ENCODE data around the gene CERS2.

The CERS2 gene, protein sequence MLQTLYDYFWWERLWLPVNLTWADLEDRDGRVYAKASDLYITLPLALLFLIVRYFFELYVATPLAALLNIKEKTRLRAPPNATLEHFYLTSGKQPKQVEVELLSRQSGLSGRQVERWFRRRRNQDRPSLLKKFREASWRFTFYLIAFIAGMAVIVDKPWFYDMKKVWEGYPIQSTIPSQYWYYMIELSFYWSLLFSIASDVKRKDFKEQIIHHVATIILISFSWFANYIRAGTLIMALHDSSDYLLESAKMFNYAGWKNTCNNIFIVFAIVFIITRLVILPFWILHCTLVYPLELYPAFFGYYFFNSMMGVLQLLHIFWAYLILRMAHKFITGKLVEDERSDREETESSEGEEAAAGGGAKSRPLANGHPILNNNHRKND

GRCh38 chr1:150974580-150975478 is at the start of gene CERS2:
Gene CERS2, minus strand, starts transcription at chr1:150974835. Its CDS starts 5,745 bp downstream, at chr1:150969090.
- DNase-seq (ENCODE audit: low read depth): no peak

DNA sequence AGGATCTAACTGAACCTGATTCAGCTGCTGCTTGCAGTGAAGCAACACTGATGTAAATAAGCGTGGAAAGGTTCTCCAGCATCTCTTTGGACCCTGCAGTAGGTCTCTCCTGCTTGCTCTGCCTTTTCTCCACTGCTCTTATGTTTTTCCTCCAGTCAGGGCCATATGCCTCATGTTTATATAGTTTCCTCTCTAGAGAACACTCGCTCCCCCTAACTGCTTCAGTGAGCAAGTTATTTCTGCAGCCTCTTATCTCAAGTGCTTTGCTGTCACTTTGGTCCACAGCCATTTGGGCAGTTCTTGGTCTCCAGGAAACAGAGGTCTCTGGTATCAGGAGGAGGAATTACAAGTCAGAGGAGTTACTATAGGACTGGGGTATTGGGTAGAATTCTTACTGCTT is 38.9 kb upstream of the CERS2 start:
- no peak for DNase-seq (ENCODE audit: low read depth)

DNA sequence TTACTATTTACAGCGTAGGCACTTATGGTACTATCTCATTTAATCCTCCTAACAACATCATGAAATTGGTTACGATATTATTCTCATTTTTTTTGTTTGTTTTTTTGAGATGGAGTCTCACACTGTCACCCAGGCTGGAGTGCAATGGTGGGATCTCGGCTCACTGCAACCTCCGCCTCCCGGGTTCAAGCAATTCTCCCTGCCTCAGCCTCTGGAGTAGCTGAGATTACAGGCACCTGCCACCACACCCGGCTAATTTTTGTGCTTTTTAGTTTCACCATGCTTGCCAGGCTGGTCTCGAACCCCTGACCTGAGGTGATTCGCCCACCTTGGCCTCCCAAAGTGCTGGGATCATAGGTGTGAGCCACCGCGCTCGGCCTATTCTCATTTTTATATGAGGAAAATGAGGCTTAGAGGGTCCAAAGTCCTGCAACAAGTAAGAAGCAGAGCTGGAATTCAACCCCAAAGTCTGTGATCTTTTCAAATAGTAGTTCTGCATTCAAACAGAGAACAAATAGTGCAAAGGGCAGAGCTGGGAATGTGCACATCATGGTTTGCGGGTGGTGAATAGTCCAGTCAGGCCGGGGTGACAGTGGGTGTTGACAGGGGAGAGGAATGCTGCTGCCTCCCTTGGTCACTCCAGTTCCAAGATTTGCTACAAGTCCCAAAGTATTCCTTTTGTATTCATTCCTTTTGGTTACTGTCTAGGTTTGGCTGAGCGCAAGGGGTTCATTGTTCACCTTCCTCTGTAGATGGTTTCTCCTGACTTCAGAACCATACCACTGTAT is 38.2 kb upstream of the CERS2 start:
- DNase-seq (ENCODE audit: low read depth): no peak

GRCh38 chr1:151011154-151011850 is 36.7 kb upstream of the CERS2 start:
- DNase-seq (ENCODE audit: low read depth): no peak

- DNase-seq (ENCODE audit: low read depth): no peak
Measured at GRCh38 chr1:151010346-151010726, 35.7 kb upstream of the CERS2 start.

DNA sequence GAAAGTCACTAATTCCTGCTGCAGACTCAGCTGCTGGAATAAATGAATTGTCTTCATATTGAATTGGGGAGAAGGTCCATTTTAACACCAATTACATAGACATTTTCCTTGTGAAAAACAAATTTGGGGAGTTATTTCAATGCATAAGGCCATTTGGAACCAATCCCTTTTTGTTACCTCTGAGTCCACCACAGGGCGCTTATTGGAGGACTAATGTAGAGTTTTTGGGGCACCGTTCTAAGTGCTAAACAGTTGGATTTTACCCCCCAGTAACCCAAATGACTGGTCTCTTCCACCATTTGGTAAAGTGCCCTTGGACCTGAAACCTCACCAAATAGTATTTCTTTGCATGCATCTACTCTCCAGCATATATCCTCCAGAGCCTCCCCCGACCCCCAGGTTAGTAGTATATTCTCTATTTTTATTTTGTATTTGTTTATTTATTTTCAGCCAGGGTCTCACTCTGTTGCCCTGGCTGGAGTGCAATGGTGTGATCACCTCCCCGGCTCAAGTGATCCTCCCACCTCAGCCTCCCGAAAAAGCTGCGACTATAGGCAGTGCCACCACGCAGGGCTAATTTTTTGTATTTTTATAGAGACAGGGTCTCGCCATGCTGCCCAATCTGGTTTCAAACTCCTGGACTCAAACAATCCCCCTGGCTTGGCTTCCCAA is 35.2 kb upstream of the CERS2 start:
- no peak for DNase-seq (ENCODE audit: low read depth)

DNA sequence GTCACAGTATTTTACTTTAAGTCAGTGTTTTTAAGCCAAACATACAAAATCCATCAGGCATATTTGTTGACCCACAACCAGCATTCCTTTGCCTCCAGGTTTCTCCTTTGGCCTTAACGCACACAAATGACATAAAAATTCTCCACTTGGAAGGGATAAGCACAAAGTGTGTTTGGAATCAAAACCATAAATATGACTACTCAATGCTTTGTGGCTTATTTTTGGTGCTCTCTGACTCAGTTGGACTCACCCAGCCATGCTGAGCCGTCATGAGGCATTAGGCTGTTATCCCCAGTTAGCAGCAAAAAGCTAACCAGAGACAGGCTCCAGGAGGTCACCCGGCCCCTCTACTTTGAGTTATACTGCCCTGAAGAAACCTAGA is 34.6 kb upstream of the CERS2 start:
- peak; percentile 33 for DNase-seq (ENCODE audit: low read depth)

- peak; percentile 91 for DNase-seq (ENCODE audit: low read depth)
Measured at GRCh38 chr1:151008244-151009205, 33.9 kb upstream of the CERS2 start, which contains the start of gene PRUNE1. Gene PRUNE1, plus strand, starts transcription at chr1:151008449. Its CDS starts 184 bp downstream, at chr1:151008633.

GRCh38 chr1:151007853-151008243 is 33.2 kb upstream of the CERS2 start:
- DNase-seq (ENCODE audit: low read depth): no peak

DNA sequence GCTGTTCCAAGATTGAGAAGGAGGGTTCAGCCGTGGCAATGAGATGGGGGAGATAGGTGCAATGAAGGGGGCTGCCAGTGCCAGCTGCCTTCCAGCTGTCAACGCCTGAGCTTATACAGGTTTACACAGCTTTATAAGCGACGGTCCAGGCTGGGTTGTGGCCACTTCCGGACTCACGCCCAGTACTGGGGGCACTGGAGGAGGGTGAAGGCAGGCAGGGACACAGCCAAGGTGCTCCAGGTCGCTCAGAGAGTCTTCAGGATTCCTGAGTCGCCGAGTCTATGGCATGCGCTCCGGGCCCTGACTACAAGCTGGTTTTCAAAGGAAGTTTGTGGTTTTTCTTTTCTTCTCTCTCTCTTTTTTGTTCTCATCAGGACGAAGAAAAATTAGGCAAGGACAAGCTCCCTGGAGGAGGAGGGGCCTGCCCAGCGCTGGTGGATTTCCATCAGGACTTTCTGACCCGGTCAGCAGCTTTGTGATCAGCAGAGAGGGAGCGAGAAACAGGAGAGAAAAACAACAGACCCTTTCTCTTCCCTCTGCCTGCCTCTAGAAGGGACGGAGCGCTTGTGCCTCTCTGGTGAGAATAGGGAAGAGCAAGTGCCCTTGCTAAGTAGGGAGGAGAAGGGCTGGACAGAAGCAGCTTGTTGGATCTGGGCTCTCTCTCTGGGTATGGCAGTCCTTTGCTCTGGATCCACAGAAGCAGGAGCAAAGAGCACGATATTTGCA is 31.9 kb upstream of the CERS2 start, which contains the start of gene MINDY1:
Gene MINDY1, minus strand, starts transcription at position 576 of the 726 bp plus-strand sequence. CDS start 4,285 bp downstream, outside the sequence.
- peak; percentile 69 for DNase-seq (ENCODE audit: low read depth)

DNA sequence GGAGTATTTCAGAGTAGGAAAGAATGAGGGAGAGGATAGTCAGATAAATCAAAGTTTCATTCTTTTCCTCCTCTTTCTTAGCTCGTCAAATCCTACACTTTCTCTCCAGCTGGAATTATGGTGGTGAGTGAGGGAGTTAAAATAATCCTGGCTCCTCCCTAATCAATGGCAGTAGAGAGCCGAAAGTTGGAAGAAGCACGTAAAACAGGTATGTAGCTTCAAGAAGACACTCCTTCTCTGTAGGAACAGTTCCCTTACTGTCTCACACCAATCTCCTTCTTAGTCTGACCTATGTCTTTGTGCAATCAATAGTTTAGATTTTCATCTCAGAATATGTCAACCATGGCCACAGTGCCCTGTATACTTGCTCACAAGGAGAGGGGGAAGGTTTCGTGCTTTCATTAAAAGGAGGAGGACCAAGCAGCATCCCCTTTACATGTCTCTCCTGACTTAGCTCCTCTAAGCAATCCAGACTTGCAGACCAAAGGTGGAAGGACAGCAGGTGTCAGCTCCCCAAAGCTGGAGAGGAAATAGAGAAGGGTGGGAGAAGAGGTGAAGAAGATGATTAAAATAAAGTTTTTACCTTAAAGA is 31.2 kb upstream of the CERS2 start:
- DNase-seq (ENCODE audit: low read depth): no peak

GRCh38 chr1:151003180-151003579 is 28.5 kb upstream of the CERS2 start:
- DNase-seq (ENCODE audit: low read depth): no peak

- DNase-seq (ENCODE audit: low read depth): no peak
Measured at GRCh38 chr1:151002611-151003010, 28.0 kb upstream of the CERS2 start.

- no peak for DNase-seq (ENCODE audit: low read depth)
Measured at GRCh38 chr1:151002051-151002450, 27.4 kb upstream of the CERS2 start.

DNA sequence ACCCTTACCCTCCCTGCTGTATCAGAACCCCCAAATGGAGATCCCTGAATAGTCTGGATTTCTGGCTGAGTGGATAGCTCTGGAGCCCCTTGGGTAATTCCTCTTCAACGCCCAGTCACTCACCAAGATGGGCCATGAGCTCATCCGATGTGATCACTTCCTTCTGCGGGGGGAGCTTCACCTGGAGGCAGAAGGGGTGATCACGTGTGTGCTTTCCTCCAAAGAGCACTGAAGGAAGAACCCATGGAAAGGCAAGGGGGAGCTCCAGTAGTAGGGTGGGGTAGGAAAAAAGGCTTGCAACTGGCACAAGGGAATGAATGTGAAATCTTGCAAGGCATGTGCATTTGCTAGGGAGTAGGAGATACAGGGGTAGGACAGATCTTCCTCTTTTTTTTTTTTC is 27.0 kb upstream of the CERS2 start:
- no peak for DNase-seq (ENCODE audit: low read depth)

DNA sequence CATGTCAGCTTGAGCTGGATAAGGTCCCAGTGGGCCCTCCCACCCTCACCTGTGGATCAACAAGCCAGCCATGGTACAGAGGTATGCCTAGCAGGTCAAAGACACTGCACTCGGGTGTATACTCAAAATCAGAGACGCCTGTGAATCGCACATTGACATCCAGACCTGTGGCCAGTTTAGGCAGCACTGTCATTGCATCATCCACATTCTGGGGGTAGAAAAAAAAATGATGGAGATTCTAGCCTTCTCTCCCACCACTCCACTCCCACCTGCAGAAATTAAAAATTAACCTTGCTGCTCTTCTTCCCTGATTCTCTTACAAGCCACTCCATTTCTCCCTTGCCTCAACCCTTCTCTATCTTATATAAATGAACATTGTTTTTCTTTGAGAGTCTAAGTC is 25.8 kb upstream of the CERS2 start:
- DNase-seq (ENCODE audit: low read depth): no peak

DNA sequence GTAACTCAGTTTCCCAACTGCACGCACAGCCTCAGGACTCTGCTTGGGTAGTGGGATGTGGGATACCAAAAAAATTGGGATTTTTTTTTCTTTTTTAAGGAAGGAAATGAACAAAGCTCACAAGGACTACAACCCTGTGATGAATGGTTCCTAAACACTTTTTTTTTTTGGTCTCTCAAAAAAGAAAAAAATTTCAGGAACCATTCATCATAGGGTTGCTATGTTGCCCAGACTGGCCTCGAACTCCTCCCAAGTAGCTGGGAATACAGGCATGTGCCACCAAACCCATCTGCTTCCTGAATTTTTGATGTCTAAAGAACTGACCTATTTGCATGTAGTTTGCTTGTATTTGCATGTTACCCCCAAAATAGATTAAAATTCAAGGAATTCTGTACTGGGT is 25.3 kb upstream of the CERS2 start:
- no peak for DNase-seq (ENCODE audit: low read depth)

- no peak for DNase-seq (ENCODE audit: low read depth)
Measured at GRCh38 chr1:150999051-150999674, 24.5 kb upstream of the CERS2 start.
